ENCODE results near the gene LIN7B.

The LIN7B gene

DNA sequence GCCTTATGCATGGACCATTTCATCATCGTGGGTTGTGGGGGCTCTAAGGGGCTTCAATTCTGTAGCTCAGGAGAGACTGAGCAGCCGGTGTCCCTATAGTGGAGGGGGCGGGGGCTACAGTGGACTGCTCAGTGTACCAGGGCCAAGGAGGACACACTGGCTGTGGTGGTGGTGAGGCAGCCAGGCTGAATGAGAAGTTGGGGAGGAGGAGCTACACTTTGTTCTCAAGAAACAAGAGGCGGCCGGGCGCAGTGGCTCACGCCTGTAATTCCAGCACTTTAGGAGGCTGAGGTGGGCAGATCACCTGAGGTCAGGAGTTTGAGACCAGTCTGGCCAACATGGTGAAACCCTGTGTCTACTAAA is 32.2 kb downstream of the LIN7B start:
- DNase-seq: peak; percentile 33

DNA sequence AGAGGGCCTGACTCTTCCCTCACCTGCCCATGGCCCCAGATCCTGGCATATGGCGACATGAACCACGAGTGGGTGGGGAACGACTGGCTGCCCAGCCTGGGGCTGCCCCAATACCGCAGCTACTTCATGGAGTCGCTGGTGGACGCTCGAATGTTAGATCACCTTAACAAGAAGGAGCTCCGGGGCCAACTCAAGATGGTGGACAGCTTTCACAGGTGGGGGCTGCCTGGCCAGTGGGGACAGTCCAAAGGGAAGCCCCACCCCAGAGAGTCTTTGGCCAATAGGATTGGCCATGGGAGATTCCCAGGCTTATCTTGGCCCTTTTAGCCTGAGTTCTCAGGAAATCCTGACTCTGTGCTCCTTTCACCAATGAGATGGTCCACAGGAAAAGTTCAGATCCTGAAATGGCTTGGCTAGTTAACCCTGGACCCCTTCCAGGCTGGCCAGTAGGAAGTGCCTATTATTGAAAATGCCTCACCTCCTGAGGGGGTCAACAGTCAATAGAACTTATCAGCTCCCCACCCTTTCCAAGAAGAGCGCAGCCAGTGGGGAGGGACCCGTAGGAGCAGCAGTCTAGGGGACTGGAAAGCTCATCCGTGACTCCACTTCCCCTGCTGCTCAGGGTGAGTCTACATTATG is 34.0 kb downstream of the LIN7B start:
- no peak for DNase-seq

DNA sequence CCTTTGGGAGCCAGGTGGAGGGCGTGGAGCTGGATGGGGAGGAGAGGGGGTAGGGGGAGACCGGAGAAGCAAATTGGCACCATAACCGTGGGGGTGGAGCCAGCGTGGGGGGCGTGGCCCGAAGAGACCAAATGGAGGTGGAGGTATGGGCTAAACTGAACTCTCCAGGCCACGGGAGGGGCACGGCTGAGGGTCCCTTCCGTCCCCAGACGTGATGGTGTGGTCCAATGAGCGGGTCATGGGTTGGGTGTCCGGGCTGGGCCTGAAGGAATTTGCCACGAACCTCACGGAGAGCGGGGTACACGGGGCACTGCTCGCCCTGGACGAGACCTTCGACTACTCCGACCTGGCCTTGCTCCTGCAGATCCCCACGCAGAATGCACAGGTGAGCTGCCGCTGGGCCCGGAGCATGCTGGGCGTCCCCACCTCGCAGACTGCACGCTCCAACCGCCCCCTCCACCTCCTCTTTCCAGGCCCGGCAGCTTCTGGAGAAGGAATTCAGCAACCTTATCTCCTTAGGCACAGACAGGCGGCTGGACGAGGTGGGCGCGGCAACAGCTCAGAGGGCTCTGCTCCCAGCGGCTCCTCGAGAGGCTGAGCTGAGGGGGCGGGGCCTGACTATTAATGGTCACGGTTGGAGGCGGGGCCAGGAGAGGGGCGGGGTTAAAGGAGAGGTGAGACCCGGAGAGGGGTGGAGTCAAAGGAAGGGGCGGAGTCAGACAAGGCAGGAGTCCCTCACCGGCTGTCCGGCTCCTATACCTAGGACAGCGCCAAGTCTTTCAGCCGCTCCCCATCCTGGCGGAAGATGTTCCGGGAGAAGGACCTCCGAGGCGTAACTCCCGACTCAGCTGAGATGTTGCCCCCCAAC is 34.8 kb downstream of the LIN7B start:
- DNase-seq: peak; percentile 86

DNA sequence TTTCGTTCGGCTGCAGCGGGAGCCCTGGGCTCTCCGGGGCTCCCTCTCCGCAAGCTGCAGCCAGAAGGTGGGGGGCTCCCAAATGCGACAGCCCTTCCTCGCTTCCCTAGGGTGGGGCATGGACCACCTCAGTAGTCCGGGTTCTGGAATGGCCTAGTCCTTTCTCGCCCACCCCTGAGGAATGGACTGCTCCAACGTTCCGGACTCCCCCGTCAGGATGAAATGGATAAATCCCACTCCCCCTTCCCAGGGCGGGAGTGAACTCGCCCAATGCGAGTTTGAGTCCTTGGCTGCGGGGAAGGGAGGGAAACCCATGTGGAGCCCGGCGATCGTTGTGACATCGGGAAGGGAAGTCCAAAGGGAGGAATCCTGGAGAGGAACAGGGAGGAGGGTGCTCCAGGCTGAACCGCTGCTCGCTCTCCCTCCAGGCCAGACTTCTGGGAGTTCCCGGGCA is 35.5 kb downstream of the LIN7B start:
- DNase-seq: peak; percentile 72

DNA sequence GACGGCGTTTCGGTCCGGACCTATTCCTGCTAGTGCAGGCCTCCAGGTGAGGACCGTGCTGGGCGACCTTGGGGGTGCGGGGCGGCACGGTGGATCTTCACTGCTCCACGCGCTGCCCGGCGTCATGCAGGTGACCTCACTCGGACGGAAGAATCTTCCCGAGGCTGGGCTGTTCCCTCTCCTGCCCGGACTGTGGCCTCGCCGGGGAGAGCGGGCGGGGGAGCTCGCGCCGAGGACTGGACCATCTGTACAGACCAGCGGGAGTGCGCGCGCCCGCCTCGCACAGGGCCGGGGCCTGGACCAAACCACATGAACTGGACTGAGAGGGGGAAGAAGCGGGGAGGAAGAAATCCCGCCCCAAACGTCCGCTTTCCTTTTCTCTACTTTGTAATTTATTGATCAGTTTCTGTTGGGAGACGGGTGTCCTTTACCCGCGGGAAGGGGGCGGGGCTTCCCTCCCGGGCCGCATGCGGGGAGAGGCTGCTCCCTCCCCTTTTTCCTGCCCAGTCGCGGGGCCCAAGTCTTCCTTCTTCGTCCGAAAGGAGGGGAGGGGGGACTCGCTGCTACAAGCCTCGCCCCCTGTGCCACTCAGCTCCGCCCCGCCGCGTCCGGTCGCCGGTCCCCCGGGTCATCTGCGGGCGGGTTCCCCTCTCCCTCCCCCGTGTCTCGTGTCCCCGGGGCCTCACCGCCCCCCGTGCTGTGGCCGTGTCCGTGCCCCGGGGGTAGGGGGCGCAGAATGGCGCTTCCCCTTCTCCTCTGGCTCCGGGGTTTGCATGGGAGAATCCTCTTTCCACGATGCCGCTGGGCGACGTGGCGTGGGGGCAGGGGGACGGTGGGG is 36.2 kb downstream of the LIN7B start:
- DNase-seq: peak; percentile 80

DNA sequence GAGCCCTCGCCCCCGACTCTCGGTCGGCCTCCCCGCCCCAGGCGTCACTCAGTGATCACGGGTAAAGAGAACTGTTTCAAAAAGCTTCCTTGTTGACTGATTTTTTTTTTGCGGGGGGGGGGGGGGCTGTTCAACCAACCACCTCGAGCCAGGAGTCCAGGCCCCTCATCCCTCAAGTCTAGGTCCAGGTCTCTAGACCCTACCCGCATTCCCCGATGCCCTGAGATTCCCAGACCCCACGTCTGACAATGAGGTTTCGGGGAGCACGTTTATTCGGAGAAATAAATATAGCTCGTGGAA is 36.7 kb downstream of the LIN7B start:
- DNase-seq: no peak

DNA sequence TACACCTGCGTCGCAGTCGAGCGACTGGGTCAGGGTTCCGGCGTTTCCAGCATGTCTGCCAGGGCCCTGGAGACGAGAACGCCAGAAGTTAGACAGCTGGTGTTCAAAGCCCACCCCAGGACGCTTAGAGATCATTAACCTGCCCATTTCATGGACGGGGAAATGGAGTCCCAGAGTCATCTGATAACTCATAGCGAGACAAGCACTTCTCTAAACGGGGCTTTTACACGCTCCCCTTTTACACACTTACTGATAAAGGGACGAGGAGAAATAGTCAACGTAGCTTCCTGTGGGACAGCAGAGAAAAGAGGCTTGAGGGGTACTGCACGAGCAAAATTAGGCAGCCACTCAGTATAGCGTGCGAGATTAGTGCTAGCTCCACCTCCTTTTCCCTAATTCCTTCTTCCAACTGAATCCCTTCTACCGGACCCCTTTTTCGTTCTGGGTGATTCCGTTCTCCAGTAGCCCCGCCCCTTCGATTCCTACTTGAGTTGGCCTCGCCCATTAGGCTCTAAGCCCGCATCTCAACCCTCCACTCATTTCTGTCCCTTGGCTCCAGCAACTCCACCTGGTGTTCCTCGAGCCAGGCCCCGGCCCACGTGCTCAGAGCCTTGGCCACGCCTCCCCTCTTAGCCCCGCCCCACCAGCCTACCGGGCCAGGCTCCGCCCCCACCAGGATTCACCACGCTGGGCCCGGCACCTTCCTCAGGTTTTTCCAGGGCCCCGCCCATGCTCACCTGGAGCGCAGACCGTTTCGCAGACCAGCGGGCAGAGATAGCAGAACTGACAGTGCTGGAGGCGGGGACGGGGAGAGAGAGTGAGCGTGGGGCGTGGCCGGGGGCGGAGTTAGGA is 37.3 kb downstream of the LIN7B start:
- peak; percentile 23 for DNase-seq

DNA sequence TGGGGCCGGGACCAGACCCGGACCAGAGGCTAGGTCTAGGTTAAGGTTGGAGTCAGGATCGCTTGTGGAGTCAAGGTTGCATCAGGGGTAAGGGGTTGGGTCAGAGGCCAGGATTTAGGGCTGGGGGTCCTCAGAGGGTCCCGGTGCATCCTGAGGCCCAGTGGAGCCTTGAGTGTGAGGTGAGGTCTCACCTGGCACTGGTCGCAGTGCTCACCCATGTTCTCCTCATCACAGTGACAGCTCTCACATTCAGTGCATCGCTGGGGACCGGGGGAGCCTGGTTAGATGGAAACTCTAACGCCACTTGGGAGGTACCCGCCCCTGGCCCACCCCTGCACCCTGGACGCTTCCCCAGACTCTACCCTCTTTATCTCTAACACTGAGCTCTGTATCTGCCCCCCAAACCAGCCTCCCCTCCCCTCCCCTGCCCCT is 38.0 kb downstream of the LIN7B start:
- DNase-seq: no peak

DNA sequence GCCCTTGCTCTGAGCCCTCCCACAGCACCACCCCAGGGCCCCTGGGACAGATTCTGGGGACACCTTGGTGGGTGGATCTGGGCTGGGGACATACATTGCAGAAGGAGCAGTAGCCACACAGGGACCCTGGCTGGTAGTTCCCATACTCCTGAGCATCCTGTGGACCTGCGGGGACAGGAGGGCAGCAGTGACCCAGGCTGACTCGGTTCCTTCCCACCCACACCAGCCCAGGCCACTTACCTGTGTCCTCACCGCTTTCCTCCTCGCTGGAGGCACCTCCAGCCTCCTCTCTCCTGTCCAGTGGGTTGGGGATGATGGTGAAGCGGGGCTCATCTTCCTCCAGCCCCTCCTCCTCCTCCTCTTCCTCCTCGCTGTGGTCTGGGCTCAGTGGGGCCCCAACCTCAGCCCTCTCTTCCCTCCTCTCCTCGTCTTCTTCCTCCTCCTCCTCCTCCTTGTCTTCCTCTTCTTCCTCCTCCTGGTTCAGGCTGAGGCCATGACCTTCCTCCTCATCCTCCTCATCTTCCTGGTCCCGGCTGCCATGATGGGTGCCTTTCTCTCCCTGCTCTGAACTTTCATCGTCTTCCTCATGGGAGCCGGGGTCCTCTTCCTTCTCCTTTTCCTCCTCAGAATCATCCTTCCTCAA is 39.1 kb downstream of the LIN7B start:
- no peak for DNase-seq

DNA sequence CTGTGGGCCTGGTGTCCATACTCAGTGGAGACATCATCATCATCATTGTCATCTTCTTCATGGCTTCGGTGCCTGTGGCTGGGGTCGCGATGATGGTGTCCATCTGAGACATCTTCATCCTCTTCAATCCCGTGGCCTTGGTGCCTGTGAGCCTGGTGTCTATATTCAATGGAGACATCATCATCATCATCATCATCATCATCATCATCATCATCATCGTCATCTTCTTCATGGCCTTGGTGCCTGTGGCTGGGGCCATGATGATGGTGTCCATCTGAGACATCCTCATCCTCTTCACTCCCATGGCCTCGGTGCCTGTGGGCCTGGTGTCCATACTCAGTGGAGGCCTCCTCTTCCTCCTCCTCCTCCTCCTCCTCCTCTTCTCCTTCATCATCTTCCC is 40.1 kb downstream of the LIN7B start:
- no peak for DNase-seq

DNA sequence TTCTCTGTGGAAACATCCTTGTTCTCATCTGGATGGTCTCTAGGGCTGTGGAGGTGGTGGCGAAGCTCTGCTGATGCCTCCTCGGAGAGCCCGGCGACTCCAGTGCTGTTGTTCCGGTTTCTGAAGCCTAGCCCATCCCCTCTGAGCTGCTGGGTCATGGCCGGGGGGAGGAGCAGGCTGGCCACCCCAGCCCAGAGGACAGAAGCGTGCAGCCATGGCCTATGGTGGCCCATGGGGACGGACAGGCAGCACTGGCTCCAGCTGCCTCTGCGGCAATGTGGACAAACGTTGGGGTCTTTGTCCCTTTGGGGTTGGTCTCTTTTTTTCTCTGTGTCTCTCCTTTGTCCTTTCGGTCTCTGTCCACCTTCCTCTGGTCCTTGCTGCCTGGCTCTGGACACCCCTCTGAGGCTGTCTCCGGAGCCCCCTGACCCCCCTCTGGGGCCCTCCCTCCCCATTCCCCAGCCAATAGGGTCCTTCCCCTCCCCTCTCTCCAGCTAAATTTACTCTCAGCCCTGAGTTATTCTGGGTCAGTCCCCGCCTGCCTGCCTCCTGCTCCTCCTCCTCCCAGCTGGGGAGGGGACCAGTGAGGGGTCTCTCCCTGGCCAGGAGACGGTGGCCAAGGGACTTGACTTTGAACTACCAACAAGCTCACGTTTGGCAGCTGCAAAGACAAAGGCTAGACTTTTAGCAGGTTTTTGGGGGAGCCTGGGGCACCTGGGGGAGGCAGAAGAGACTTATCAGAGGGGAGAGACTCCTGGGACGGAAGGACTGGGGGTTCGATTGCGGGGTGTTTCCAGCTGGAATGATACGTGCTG is 41.0 kb downstream of the LIN7B start, which contains the start of gene HRC:
HRC (minus strand) TSS at position 392 of the 815 bp plus-strand sequence; CDS start at position 233, 159 bp downstream.
- DNase-seq: no peak

DNA sequence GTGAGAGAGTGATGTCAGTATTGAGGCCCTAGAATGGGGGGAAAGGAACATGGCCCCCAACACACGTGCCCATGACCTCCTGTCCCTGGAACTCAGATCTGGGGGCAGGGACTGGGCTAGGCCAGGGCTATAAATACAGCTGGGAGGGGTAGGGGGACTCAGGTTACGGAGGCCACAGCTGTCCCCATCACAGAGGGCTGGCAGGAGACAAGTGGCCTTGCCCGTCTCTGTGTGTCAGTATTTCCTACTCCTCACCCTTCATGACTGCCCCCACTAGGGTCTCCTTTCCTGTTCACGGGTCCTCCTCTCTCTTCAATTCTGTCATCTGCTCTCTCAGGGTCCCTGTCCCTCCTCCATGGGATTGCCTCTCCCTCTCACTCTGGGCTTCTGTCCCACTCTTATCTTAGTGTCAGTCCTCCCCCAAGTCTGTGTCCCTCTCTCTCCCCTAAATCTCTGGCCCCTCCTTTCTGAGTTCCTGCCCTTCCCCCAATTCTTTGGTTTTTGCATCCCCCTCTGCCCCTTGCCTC is 41.7 kb downstream of the LIN7B start:
- DNase-seq: no peak

DNA sequence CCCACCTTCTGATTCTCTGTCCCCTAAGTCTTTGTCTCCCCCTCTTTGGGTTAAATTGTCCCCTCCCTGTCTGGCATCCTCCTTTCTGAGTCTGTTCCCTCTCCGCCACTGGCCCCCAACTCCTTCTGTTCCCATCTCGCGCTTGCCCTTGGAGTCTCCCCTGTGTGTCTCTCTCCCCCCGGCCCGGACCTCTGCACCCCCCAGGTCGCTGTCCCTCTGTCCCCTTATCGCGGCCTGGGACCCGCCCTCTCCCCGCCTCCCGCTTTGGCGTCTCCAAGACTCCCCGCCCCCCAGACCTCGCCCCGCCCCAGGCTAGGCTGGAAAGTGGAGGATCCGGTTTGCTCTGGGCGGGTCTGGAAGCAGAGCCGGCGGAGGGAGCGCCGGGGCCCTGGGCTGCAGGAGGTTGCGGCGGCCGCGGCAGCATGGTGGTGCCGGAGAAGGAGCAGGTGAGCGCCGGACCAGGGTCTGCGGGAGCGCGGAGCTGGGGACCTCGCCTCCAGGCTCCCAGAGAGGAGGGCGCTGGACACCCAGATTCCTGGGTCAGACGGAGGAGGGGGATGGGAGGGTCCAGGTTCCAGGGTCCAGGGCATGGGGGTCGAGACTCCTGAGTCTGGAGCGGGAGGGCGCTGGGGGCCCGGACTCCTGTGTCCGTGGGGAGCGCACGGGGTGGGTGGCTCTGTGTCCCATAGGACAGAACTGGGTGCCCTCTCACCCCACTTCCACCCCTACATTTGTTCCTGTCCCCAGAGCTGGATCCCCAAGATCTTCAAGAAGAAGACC is 43.5 kb downstream of the LIN7B start, which contains the start of gene TRPM4:
TRPM4 (plus strand) TSS at position 348 of the 780 bp plus-strand sequence; CDS start at position 423, 75 bp downstream.
- DNase-seq: peak; percentile 71

DNA sequence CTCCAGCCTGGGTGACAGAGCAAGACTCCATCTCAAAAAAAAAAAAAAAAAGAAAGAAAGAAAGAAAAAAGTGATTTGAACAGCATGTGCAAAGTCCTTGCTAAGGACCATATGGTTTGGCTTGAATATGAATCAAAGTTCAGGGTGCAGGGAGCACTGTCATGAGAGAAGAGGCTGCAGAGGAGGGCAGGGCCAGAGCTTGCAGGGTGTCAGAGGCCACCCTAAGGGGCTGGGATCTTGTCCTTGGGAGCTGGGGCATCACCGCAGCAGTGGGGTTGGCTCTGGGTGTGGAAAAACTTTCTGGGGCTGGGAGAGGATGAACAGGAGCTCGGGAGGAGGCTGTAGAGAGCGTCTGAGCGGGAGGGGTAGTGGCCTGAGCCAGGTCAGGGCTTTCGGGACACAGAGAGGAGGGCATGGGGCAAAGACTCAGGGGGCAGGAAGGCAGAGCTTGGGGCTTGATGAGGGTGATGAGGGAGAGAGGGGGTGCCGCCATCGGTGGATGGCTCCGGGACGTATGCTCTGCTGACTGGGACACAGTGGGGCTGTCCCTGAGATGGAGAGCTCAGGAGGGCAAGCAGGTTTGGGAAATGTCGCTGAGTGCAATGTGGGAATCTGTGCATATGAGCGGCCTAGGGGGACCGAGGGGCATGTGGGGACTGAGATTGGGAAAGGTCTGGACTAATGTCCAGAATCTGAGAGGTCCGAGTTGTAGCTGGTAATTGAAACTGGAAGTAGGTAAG is 46.5 kb downstream of the LIN7B start:
- no peak for DNase-seq

DNA sequence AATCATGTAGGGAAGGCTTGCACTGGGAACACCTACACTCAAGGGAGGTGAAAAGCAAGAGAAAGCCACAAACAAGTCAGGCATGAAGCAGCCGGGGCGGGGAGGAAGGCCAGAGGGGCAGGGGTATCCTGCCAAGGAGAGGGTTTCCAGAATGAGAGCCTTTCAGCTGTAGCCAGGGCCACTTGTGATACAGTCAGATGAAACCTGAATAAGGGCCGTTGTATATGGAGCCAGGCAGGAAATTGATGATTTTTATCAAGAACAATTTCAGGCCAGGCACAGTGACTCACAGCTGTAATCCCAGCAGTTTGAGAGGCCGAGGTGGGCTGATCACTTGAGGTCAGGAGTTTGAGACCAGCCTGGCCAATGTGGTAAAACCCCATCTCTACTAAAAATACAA is 47.8 kb downstream of the LIN7B start:
- peak; percentile 22 for DNase-seq

DNA sequence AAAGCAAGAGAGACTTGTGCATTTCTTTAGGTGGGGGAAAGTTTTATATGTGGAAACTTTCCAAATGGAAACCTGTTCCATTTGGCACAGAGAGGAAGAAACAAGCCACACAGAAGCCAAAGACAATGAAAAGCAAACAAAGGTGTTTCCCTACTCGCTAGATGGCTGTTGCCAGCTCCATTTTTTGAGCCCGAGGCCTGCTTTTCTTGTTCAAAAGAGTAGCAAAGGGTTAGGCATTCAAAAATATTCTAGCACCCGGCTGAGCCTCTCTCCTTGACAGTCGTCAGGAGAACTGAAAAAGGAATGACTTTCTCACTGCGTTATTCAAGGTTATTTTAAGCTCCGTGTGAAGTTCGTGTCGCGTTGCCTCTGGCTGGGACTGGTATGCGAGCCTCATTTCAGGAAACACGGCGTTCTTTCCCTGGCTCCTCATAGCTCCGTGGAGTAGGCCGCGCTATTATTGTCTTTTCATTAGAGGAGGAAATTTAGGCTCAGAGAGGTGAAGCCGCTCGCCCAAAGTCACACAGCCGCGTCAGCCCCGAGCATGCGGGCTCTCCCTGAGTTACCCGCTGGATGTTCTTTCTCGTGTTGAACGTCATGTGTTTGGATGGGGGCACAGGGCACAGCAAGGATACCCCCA is 51.1 kb downstream of the LIN7B start:
- DNase-seq: no peak

DNA sequence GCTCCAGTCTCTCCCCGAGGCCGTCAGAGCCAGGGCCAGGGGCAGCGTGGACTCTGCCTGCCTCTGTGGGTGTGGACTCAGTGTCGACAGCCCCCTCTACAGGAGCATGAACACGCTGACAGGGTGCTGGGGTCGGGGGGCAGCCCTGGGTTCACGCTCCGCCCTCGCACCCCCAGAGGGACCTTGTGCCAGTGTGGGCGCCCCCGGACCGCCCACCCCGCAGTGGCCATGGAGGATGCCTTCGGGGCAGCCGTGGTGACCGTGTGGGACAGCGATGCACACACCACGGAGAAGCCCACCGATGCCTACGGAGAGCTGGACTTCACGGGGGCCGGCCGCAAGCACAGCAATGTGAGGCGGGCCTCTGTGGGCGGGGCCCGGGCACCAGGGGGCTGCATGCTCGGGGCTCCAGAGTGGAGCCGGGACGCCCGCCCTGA is 51.7 kb downstream of the LIN7B start:
- no peak for DNase-seq

DNA sequence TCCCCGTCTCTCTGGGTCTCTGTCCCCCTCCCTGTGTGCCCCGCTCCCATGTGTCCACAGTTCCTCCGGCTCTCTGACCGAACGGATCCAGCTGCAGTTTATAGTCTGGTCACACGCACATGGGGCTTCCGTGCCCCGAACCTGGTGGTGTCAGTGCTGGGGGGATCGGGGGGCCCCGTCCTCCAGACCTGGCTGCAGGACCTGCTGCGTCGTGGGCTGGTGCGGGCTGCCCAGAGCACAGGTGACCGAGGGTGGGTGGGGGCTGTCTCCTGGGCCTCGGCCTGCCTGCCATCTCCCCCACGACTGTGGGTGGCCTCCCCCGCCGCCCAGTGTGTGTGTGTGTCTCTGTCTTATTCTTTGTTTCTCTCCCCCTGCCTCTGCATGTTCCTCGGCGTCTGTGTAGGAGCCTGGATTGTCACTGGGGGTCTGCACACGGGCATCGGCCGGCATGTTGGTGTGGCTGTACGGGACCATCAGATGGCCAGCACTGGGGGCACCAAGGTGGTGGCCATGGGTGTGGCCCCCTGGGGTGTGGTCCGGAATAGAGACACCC is 53.8 kb downstream of the LIN7B start:
- no peak for DNase-seq
